HEK293 (cell line): ENCODE data around the gene APPBP2.

Experiments used
- CTCF ChIP-seq: fragments of 450-650 bp; formaldehyde crosslinking; IDR thresholded peaks from 2 replicates; pipeline ENCODE4 v1.5.1; 2016; ENCODE audit warnings: missing biosample characterization, missing genetic modification characterization
- SALL2 ChIP-seq: fragments of 450-650 bp; formaldehyde crosslinking; IDR thresholded peaks from 2 replicates; pipeline ENCODE4 v1.5.0; 2017; ENCODE audit warnings: missing biosample characterization, mild to moderate bottlenecking, missing genetic modification characterization, borderline replicate concordance
- ZBTB7A ChIP-seq: fragments of 450-650 bp; formaldehyde crosslinking; IDR thresholded peaks from 2 replicates; pipeline ENCODE4 v1.5.1; 2016; ENCODE audit warnings: low read depth, missing biosample characterization, missing genetic modification characterization
- ZNF223 ChIP-seq: fragments of 450-650 bp; formaldehyde crosslinking; IDR thresholded peaks from 2 replicates; pipeline ENCODE4 v1.5.1; 2016; ENCODE audit warnings: missing biosample characterization, missing genetic modification characterization
- ZNF24 ChIP-seq: fragments of 450-650 bp; formaldehyde crosslinking; IDR thresholded peaks from 2 replicates; pipeline ENCODE4 v1.5.1; 2016; ENCODE audit warnings: missing biosample characterization, missing genetic modification characterization
- ZNF341 ChIP-seq: fragments of 450-650 bp; formaldehyde crosslinking; IDR thresholded peaks from 2 replicates; pipeline ENCODE4; 2016; ENCODE audit warnings: low read depth, missing biosample characterization, missing genetic modification characterization
- ZNF404 ChIP-seq: fragments of 450-650 bp; formaldehyde crosslinking; IDR thresholded peaks from 2 replicates; pipeline ENCODE4 v1.5.1; 2017; ENCODE audit warnings: missing biosample characterization, missing genetic modification characterization
- ZNF544 ChIP-seq: fragments of 450-650 bp; formaldehyde crosslinking; IDR thresholded peaks from 2 replicates; pipeline ENCODE4 v1.5.0; 2017; ENCODE audit warnings: missing biosample characterization, missing genetic modification characterization
- ZXDB ChIP-seq: fragments of 450-650 bp; formaldehyde crosslinking; IDR thresholded peaks from 2 replicates; pipeline ENCODE4 v1.5.1; 2016; ENCODE audit warnings: missing biosample characterization, missing genetic modification characterization

GRCh38 chr17:60501589-60501988 is 24.5 kb downstream of the APPBP2 start:
- TF ChIP-seq CTCF (tag by site-specific recombination), result no peak
- no peak for TF ChIP-seq ZNF24
- no peak for TF ChIP-seq ZNF544
- TF ChIP-seq ZXDB (tag by site-specific recombination), result no peak
- TF ChIP-seq SALL2 (tag by site-specific recombination), result no peak
- TF ChIP-seq ZNF223 (tag by site-specific recombination), result no peak
- no peak for TF ChIP-seq ZBTB7A (tag by site-specific recombination)
- TF ChIP-seq ZNF404 (tag by site-specific recombination), result no peak
- TF ChIP-seq ZNF341, result no peak
